NCI-H2081 treated with DMSO at 0.1 percent for 48 hours (cell line): ENCODE data around the gene SEC14L6.

ENCODE experiments used
- DNase-seq: peaks from one replicate; lab custom pipeline; 2025; lab: John Stamatoyannopoulos, UW

SEC14L6 gene

GRCh38 chr22:30492144-30492543 lies 54.4 kb downstream of the SEC14L6 start:
- DNase-seq, result no peak

GRCh38 chr22:30491381-30491780 lies 55.2 kb downstream of the SEC14L6 start:
- DNase-seq, result no peak

GRCh38 chr22:30490399-30490798 lies 56.1 kb downstream of the SEC14L6 start:
- no peak for DNase-seq

GRCh38 chr22:30488121-30488520 lies 58.4 kb downstream of the SEC14L6 start:
- DNase-seq, result no peak

GRCh38 chr22:30486661-30487115 lies 59.9 kb downstream of the SEC14L6 start:
- DNase-seq, result no peak

- DNase-seq, result no peak
Measured at GRCh38 chr22:30486118-30486517, 60.4 kb downstream of the SEC14L6 start.

GRCh38 chr22:30485362-30485988 lies 61.1 kb downstream of the SEC14L6 start:
- DNase-seq, result no peak

GRCh38 chr22:30483169-30483568 lies 63.4 kb downstream of the SEC14L6 start:
- DNase-seq, result no peak

- DNase-seq, result no peak
Measured at GRCh38 chr22:30481711-30482110, 64.8 kb downstream of the SEC14L6 start.

GRCh38 chr22:30479981-30480380 lies 66.6 kb downstream of the SEC14L6 start:
- DNase-seq, result no peak

GRCh38 chr22:30474683-30475424 lies 71.7 kb downstream of the SEC14L6 start:
- DNase-seq, result no peak

GRCh38 chr22:30474121-30474520 lies 72.4 kb downstream of the SEC14L6 start:
- DNase-seq, result no peak

GRCh38 chr22:30472994-30473720 lies 73.4 kb downstream of the SEC14L6 start:
- DNase-seq, result no peak
